SJSA1 (cell line): Measurements from ENCODE around the gene HNF4A. TPM values are rescaled to one million over a fixed set of nuclear protein-coding genes. Genes with fewer than 3 reads are reported as not detected.

Experiments
- DNase-seq, 2 experiments: peaks; one replicate each; pipeline ENCODE4 v3.0.0-alpha.2; 2015 to 2020; ENCODE audit warnings: low spot score in 2 of 2, low read depth in 1 of 2
- H3K27ac ChIP-seq: fragments of 250-450 bp; sonication (Bioruptor Pico); 2 replicates; pipeline ENCODE4 v1.5.1; 2020; ENCODE audit warnings: mild to moderate bottlenecking, moderate library complexity
- H3K27me3 ChIP-seq: fragments of 250-450 bp; sonication (Bioruptor Pico); replicated peaks from 2 replicates; pipeline ENCODE4 v1.5.1; 2020; ENCODE audit warnings: mild to moderate bottlenecking, moderate library complexity
- H3K36me3 ChIP-seq: fragments of 250-450 bp; sonication (Bioruptor Pico); 2 replicates; pipeline ENCODE4 v1.5.1; 2020; ENCODE audit warnings: mild to moderate bottlenecking
- H3K4me1 ChIP-seq: fragments of 250-450 bp; sonication (Bioruptor Pico); replicated peaks from 2 replicates; pipeline ENCODE4 v1.6.1; 2021; ENCODE audit warnings: mild to moderate bottlenecking
- H3K4me3 ChIP-seq: fragments of 250-450 bp; sonication (Bioruptor Pico); 2 replicates; pipeline ENCODE4 v1.5.1; 2020; ENCODE audit warnings: mild to moderate bottlenecking
- H3K9me3 ChIP-seq: fragments of 250-450 bp; sonication (Bioruptor Pico); replicated peaks from 2 replicates; pipeline ENCODE4 v1.5.1; 2020; ENCODE audit warnings: mild to moderate bottlenecking
- total RNA-seq: library from RNA; depleted of rRNA; stranded (reverse); fragments of >200 nt; shearing (Covaris generic); gene quantifications from 2 replicates; pipeline ENCODE4 v1.2.3, GENCODE V29; 2014

The HNF4A gene
- total RNA-seq, 1 experiment from 2014 or later, result not detected

- Histone ChIP-seq H3K9me3 (no peaks in the 10 kb centered on the region), H3K4me1 (no peaks in the 10 kb centered on the region), H3K27ac (no peak overlapping the region), H3K27me3 (peaks cover 4% of the 10 kb centered on the region; the same call in 1 of the 2 replicates), H3K36me3 (no peaks in the 10 kb centered on the region), H3K4me3 (no peak overlapping the region)
- DNase-seq, result no peak
These were observed 1.5 kb downstream of the HNF4A start for GRCh38 chr20:44357020-44357419.

- Histone ChIP-seq H3K4me3 (no peak overlapping the region), H3K4me1 (no peaks in the 10 kb centered on the region), H3K27me3 (peaks cover 4% of the 10 kb centered on the region; the same call in 1 of the 2 replicates), H3K27ac (no peak overlapping the region), H3K36me3 (no peaks in the 10 kb centered on the region), H3K9me3 (no peaks in the 10 kb centered on the region)
- DNase-seq, result no peak
These were observed 2.1 kb downstream of the HNF4A start for GRCh38 chr20:44357555-44358125.

GRCh38 chr20:44358776-44359175 is 3.3 kb downstream of the HNF4A start:
- no peaks in the 10 kb centered on the region for H3K36me3 ChIP-seq
- no peak overlapping the region for H3K27ac ChIP-seq
- no peaks in the 10 kb centered on the region for H3K9me3 ChIP-seq
- no peaks in the 10 kb centered on the region for H3K4me1 ChIP-seq
- no peak overlapping the region for H3K4me3 ChIP-seq
- H3K27me3 ChIP-seq, result peaks cover 4% of the 10 kb centered on the region; the same call in 1 of the 2 replicates
- DNase-seq, result no peak

GRCh38 chr20:44360221-44360620 is 4.7 kb downstream of the HNF4A start:
- H3K27me3 ChIP-seq, result peaks cover 4% of the 10 kb centered on the region; the same call in 1 of the 2 replicates
- no peaks in the 10 kb centered on the region for H3K36me3 ChIP-seq
- no peaks in the 10 kb centered on the region for H3K4me1 ChIP-seq
- no peaks in the 10 kb centered on the region for H3K9me3 ChIP-seq
- H3K4me3 ChIP-seq, result no peak overlapping the region
- no peak for DNase-seq
- H3K27ac ChIP-seq, result no peak overlapping the region

GRCh38 chr20:44361021-44361420 is 5.5 kb downstream of the HNF4A start:
- DNase-seq, result no peak
- Histone ChIP-seq H3K4me3 (no peak overlapping the region), H3K36me3 (no peaks in the 10 kb centered on the region), H3K27ac (no peak overlapping the region), H3K9me3 (no peaks in the 10 kb centered on the region), H3K4me1 (no peaks in the 10 kb centered on the region), H3K27me3 (0 out of 2 replicates have a peak, but pooled peaks cover 4% of the 10 kb centered on the region)

- Histone ChIP-seq H3K4me1 (no peaks in the 10 kb centered on the region), H3K27ac (no peak overlapping the region), H3K4me3 (no peak overlapping the region), H3K9me3 (no peaks in the 10 kb centered on the region), H3K27me3 (0 out of 2 replicates have a peak, but pooled peaks cover 2% of the 10 kb centered on the region), H3K36me3 (no peaks in the 10 kb centered on the region)
- no peak for DNase-seq
These were observed 7.0 kb downstream of the HNF4A start for GRCh38 chr20:44362466-44362940.

GRCh38 chr20:44364068-44364467 is 8.6 kb downstream of the HNF4A start:
- Histone ChIP-seq H3K36me3 (no peaks in the 10 kb centered on the region), H3K27me3 (no peaks in the 10 kb centered on the region), H3K4me3 (no peak overlapping the region), H3K4me1 (no peaks in the 10 kb centered on the region), H3K27ac (no peak overlapping the region), H3K9me3 (no peaks in the 10 kb centered on the region)
- no peak for DNase-seq

GRCh38 chr20:44364780-44365179 is 9.3 kb downstream of the HNF4A start:
- H3K4me3 ChIP-seq, result no peak overlapping the region
- no peaks in the 10 kb centered on the region for H3K36me3 ChIP-seq
- H3K27ac ChIP-seq, result no peak overlapping the region
- no peaks in the 10 kb centered on the region for H3K27me3 ChIP-seq
- H3K9me3 ChIP-seq, result no peaks in the 10 kb centered on the region
- no peaks in the 10 kb centered on the region for H3K4me1 ChIP-seq
- DNase-seq, result no peak

GRCh38 chr20:44367746-44368145 is 12.2 kb downstream of the HNF4A start:
- H3K27me3 ChIP-seq, result no peaks in the 10 kb centered on the region
- no peaks in the 10 kb centered on the region for H3K9me3 ChIP-seq
- H3K4me1 ChIP-seq, result no peaks in the 10 kb centered on the region
- no peak overlapping the region for H3K4me3 ChIP-seq
- H3K27ac ChIP-seq, result no peak overlapping the region
- DNase-seq, result no peak
- no peaks in the 10 kb centered on the region for H3K36me3 ChIP-seq

- peaks cover 4% of the 10 kb centered on the region; the same call in 1 of the 2 replicates for H3K27me3 ChIP-seq
- no peaks in the 10 kb centered on the region for H3K9me3 ChIP-seq
- H3K4me3 ChIP-seq, result no peak overlapping the region
- no peaks in the 10 kb centered on the region for H3K4me1 ChIP-seq
- H3K27ac ChIP-seq, result no peak overlapping the region
- H3K36me3 ChIP-seq, result no peaks in the 10 kb centered on the region
- no peak for DNase-seq
These were observed 15.2 kb downstream of the HNF4A start for GRCh38 chr20:44370639-44371218.

- H3K4me1 ChIP-seq, result no peaks in the 10 kb centered on the region
- no peaks in the 10 kb centered on the region for H3K36me3 ChIP-seq
- DNase-seq, result no peak
- peaks cover 12% of the 10 kb centered on the region for H3K27me3 ChIP-seq
- H3K4me3 ChIP-seq, result no peak overlapping the region
- no peaks in the 10 kb centered on the region for H3K9me3 ChIP-seq
- H3K27ac ChIP-seq, result no peak overlapping the region
These were observed 27.1 kb downstream of the HNF4A start for GRCh38 chr20:44382641-44383040.

GRCh38 chr20:44384423-44385027 is 29.0 kb downstream of the HNF4A start:
- H3K36me3 ChIP-seq, result no peaks in the 10 kb centered on the region
- H3K27me3 ChIP-seq, result peaks cover 4% of the 10 kb centered on the region; the same call in 1 of the 2 replicates
- no peak overlapping the region for H3K27ac ChIP-seq
- no peaks in the 10 kb centered on the region for H3K9me3 ChIP-seq
- H3K4me3 ChIP-seq, result no peak overlapping the region
- peak; percentile 49 to 78 for DNase-seq
- peaks cover 5% of the 10 kb centered on the region; the same call in 1 of the 2 replicates for H3K4me1 ChIP-seq

- Histone ChIP-seq H3K4me1 (peaks cover 5% of the 10 kb centered on the region; the same call in 1 of the 2 replicates), H3K27ac (no peak overlapping the region), H3K27me3 (no peaks in the 10 kb centered on the region), H3K36me3 (no peaks in the 10 kb centered on the region), H3K9me3 (no peaks in the 10 kb centered on the region), H3K4me3 (no peak overlapping the region)
- DNase-seq, result peak; percentile 46 to 68
These were observed 33.0 kb downstream of the HNF4A start for GRCh38 chr20:44388466-44389023.

- H3K27me3 ChIP-seq, result no peaks in the 10 kb centered on the region
- H3K27ac ChIP-seq, result no peak overlapping the region
- H3K36me3 ChIP-seq, result no peaks in the 10 kb centered on the region
- DNase-seq, result no peak
- no peaks in the 10 kb centered on the region for H3K9me3 ChIP-seq
- peaks cover 5% of the 10 kb centered on the region; the same call in 1 of the 2 replicates for H3K4me1 ChIP-seq
- H3K4me3 ChIP-seq, result no peak overlapping the region
These were observed 34.4 kb downstream of the HNF4A start for GRCh38 chr20:44389871-44390270.
